Measurements from ENCODE around the gene MTO1. TPM values are rescaled to one million over a fixed set of nuclear protein-coding genes. Genes with fewer than 3 reads are reported as not detected.

MTO1 gene
- total RNA-seq, 1 experiment from 2014 or later: 19.5 TPM

GRCh38 chr6:73451223-73452106, 10.1 kb upstream of the MTO1 start:
- TSS peak; percentile 48 for BruUV-seq (replicated peaks)

GRCh38 chr6:73452107-73452461, 9.5 kb upstream of the MTO1 start, which contains the start of gene CGAS:
CGAS (minus strand) TSS chr6:73452297; CDS start chr6:73452181, 116 bp downstream.
- ATAC-seq (peak; percentile 76), DNase-seq (peak; percentile 75)
- ChIA-PET CTCF (no interaction called here), POLR2A (ENCODE audit: unreplicated experiment) (interaction anchor here (1.1 kb wide), 1 partner anchor 9 kb away, joined by 6 read pairs; the partner anchor contains the start of gene MTO1)
- Histone ChIP-seq H3K27ac (ENCODE audit: low read length) (peak within 1 kb of the TSS; percentile 76), H3K9me3 (ENCODE audit: low read length) (no peaks in the 10 kb centered on the region), H3K4me3 (ENCODE audit: low read length) (peak within 1 kb of the TSS; percentile 99), H3K27me3 (ENCODE audit: low read length) (no peaks in the 10 kb centered on the region), H3K9ac (ENCODE audit: low read length) (peak within 1 kb of the TSS; percentile 92), H3K79me2 (ENCODE audit: low read length) (peaks cover 56% of the 10 kb centered on the region), H3K9me2 (replicated peaks; ENCODE audit: low read length) (no peaks in the 10 kb centered on the region), H3K36me3 (ENCODE audit: low read depth, low read length) (no peaks in the 10 kb centered on the region; the same call in 1 of the 2 replicates), H3K4me1 (ENCODE audit: insufficient read depth, low read length) (no peaks in the 10 kb centered on the region), H3K4me2 (ENCODE audit: low read length) (peak within 1 kb of the TSS; percentile 99), H3F3A (ENCODE audit: low read length, unreplicated experiment) (no peaks in the 10 kb centered on the region), H4K20me1 (ENCODE audit: low read length) (0 out of 2 replicates have a peak, but pooled peaks cover 4% of the 10 kb centered on the region), H2AFZ (ENCODE audit: low read length) (peak within 1 kb of the TSS; percentile 83)
- intact Hi-C loops (cut with micrococcal nuclease): loop anchor here (5.0 kb wide), 1 partner anchor 900 kb away; no protein-coding TSS in a partner anchor
- TF ChIP-seq EZH2phosphoT487 (IDR thresholded peaks at IDR 0.05; ENCODE audit: borderline replicate concordance, low read length) (no peak), CTCF (conservative IDR thresholded peaks at IDR 0.05; ENCODE audit: low read depth, low read length) (no peak), EZH2 (IDR thresholded peaks at IDR 0.05; ENCODE audit: low read length, unreplicated experiment) (no peak)
- no TSS peak for BruUV-seq (replicated peaks)

More at GRCh38 chr6:73451223-73452106, 10.1 kb upstream of the MTO1 start:
- no peaks in the 10 kb centered on the region; the same call in 1 of the 2 replicates for H3K36me3 ChIP-seq (ENCODE audit: low read depth, low read length)
- H3K4me2 ChIP-seq (ENCODE audit: low read length): peak overlapping the region; percentile 99
- no peaks in the 10 kb centered on the region for H3F3A ChIP-seq (ENCODE audit: low read length, unreplicated experiment)
- no peaks in the 10 kb centered on the region for H3K27me3 ChIP-seq (ENCODE audit: low read length)
- H3K4me1 ChIP-seq (ENCODE audit: insufficient read depth, low read length): no peaks in the 10 kb centered on the region
- ChIA-PET CTCF (interaction anchor here (1.1 to 1.6 kb wide), 2 partner anchors 62 to 64 kb away, joined by 3 to 4 read pairs; no protein-coding TSS in a partner anchor), POLR2A (ENCODE audit: unreplicated experiment) (interaction anchor here (1.1 kb wide), 1 partner anchor 10 kb away, joined by 6 read pairs; the partner anchor contains the start of gene MTO1)
- H3K4me3 ChIP-seq (ENCODE audit: low read length): peak overlapping the region; percentile 99
- H4K20me1 ChIP-seq (ENCODE audit: low read length): 0 out of 2 replicates have a peak, but pooled peaks cover 4% of the 10 kb centered on the region
- peak overlapping the region; percentile 83 for H2AFZ ChIP-seq (ENCODE audit: low read length)
- no peaks in the 10 kb centered on the region for H3K9me2 ChIP-seq (replicated peaks; ENCODE audit: low read length)
- intact Hi-C loops (cut with micrococcal nuclease): loop anchor here (5.0 kb wide), 1 partner anchor 899 kb away; no protein-coding TSS in a partner anchor
- peaks cover 62% of the 10 kb centered on the region for H3K79me2 ChIP-seq (ENCODE audit: low read length)
- H3K9ac ChIP-seq (ENCODE audit: low read length): peak overlapping the region; percentile 92
- H3K27ac ChIP-seq (ENCODE audit: low read length): peak overlapping the region; percentile 76
- ATAC-seq: peak; percentile 60
- peak; percentile 35 for DNase-seq
- no peak for TF ChIP-seq EZH2 (IDR thresholded peaks at IDR 0.05; ENCODE audit: low read length, unreplicated experiment)
- no peak for TF ChIP-seq CTCF (conservative IDR thresholded peaks at IDR 0.05; ENCODE audit: low read depth, low read length)
- no peak for TF ChIP-seq EZH2phosphoT487 (IDR thresholded peaks at IDR 0.05; ENCODE audit: borderline replicate concordance, low read length)
- no peaks in the 10 kb centered on the region for H3K9me3 ChIP-seq (ENCODE audit: low read length)
